Neutrophil (primary cell): ENCODE data around the gene GEMIN8.

ENCODE experiments used
- H3K27ac ChIP-seq: fragments of 200-600 bp; sonication (generic); 2 replicates; pipeline ENCODE4 v1.5.1; 2016; ENCODE audit warnings: mild to moderate bottlenecking, moderate library complexity
- H3K27me3 ChIP-seq: fragments of 200-600 bp; sonication (generic); 2 replicates; pipeline ENCODE4 v1.6.0; 2016; ENCODE audit warnings: mild to moderate bottlenecking
- H3K36me3 ChIP-seq: fragments of 200-600 bp; sonication (generic); 2 replicates; pipeline ENCODE4 v1.5.1; 2017
- H3K4me1 ChIP-seq, 2 experiments: fragments of 200-600 bp in 1 of 2; sonication (generic) in 1 of 2; 1 replicate in 1 of 2; 2 replicates in 1 of 2; pipeline versions ENCODE4 v1.5.1 to v1.6.1; 2013 to 2016; ENCODE audit warnings: low read depth in 1 of 2, low read length in 1 of 2, mild to moderate bottlenecking in 1 of 2, moderate library complexity in 1 of 2; ENCODE audit not compliant: control insufficient read depth in 1 of 2, insufficient read depth in 1 of 2
- H3K4me3 ChIP-seq, 2 experiments: fragments of 200-600 bp in 1 of 2; sonication (generic) in 1 of 2; 1 replicate in 1 of 2; 2 replicates in 1 of 2; pipeline ENCODE4 v1.5.1; 2013 to 2016; ENCODE audit warnings: low read depth in 1 of 2, low read length in 1 of 2, mild to moderate bottlenecking in 1 of 2, moderate library complexity in 1 of 2
- H3K9me3 ChIP-seq: fragments of 200-600 bp; sonication (generic); 2 replicates; pipeline ENCODE4 v1.5.1; 2016
- CTCF ChIP-seq: fragments of 200-600 bp; sonication (generic); IDR thresholded peaks from 2 replicates; pipeline ENCODE4 v1.5.1; 2016; ENCODE audit warnings: antibody characterized with exemption

Gene GEMIN8

DNA sequence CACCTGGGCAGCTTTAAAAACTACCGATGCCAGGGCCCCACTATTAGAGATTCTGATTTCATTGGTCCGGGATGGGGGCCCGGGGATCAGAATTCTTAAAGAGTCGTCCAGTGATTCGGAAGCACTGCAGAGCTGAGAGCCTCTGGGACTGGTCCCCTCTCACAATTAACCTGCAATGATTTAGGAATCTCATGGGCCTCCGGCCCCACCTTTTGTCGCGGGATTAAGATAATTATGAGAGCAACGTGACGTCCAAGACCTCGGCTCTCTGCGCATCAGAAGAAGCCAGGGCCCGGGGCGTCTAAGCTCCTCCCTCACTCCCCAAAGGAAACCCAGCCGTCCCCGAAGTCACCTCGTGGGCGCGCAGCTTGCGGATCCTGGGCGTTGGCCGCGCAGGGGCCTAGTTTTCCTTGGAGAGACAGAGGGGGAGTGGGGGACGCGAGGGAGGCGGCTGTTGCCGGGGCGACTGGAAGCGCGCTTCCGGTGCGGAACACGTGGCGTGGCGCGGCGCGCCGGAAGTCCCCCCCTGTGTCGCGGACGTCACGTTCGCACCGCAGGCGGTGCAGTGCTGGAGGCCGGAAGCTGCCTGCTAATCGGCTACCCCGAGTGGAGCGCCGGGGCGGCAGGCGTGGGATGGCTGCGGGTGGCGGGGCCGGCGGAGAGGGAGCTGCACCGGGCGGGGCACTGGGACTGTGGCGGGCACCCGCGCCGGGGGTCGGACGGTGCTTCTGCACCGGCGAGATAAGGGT, at the start of gene GEMIN8:
TSS of gene GEMIN8 (minus strand) at position 468 of the 749 bp plus-strand sequence. CDS start 8,414 bp downstream, outside the sequence.
- peak within 1 kb of the TSS; percentile 71 to 81 for H3K4me3 ChIP-seq
- H3K27me3 ChIP-seq = no peaks in the 10 kb centered on the region
- H3K27ac ChIP-seq = peak within 1 kb of the TSS; percentile 73
- no peaks in the 10 kb centered on the region for H3K9me3 ChIP-seq
- H3K36me3 ChIP-seq = no peaks in the 10 kb centered on the region
- peaks cover 20 to 30% of the 10 kb centered on the region in 2 experiments for H3K4me1 ChIP-seq
- TF ChIP-seq CTCF = no peak

DNA sequence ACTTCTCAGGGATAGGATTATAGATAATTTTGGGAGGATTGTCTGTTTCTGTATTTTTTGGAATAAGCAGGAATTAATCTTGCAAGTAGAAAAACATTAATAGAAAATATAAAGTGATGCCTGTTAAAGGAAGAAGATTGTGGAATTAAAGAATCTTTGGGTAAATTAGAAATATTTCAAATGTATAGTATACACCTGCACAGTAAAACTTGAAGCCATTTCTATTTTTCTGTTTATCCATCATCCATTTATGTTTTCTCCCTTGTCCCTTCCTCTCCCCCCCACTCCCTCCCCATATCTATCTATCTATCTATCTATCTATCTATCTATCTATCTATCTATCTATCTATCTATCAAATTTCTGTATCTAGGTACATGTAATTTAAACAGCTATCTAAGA, 46.9 kb upstream of the GEMIN8 start:
- Histone ChIP-seq H3K27me3 (no peaks in the 10 kb centered on the region), H3K36me3 (no peaks in the 10 kb centered on the region), H3K27ac (no peak overlapping the region), H3K4me1 (no peaks in the 10 kb centered on the region), H3K9me3 (no peaks in the 10 kb centered on the region), H3K4me3 (no peak overlapping the region)
- no peak for TF ChIP-seq CTCF

GRCh38 chrX:14073556-14073955, 43.9 kb upstream of the GEMIN8 start:
- Histone ChIP-seq H3K27me3 (no peaks in the 10 kb centered on the region), H3K27ac (no peak overlapping the region)

GRCh38 chrX:14073071-14073470, 43.4 kb upstream of the GEMIN8 start:
- Histone ChIP-seq H3K27me3 (no peaks in the 10 kb centered on the region), H3K4me3 (no peak overlapping the region), H3K9me3 (no peaks in the 10 kb centered on the region), H3K27ac (no peak overlapping the region), H3K36me3 (no peaks in the 10 kb centered on the region), H3K4me1 (no peaks in the 10 kb centered on the region)
- no peak for TF ChIP-seq CTCF

More at GRCh38 chrX:14073556-14073955, 43.9 kb upstream of the GEMIN8 start:
- Histone ChIP-seq H3K36me3 (no peaks in the 10 kb centered on the region), H3K9me3 (no peaks in the 10 kb centered on the region), H3K4me3 (no peak overlapping the region), H3K4me1 (no peaks in the 10 kb centered on the region)
- TF ChIP-seq CTCF = no peak

- Histone ChIP-seq H3K4me1 (no peaks in the 10 kb centered on the region), H3K36me3 (no peaks in the 10 kb centered on the region), H3K27ac (no peak overlapping the region), H3K4me3 (no peak overlapping the region), H3K27me3 (no peaks in the 10 kb centered on the region), H3K9me3 (no peaks in the 10 kb centered on the region)
- TF ChIP-seq CTCF = no peak
Observed at GRCh38 chrX:14065800-14066199, 36.1 kb upstream of the GEMIN8 start.
